ENCODE data around the gene METTL21A. TPM values are rescaled to one million over a fixed set of nuclear protein-coding genes. Genes with fewer than 3 reads are reported as not detected.

Gene METTL21A
- total RNA-seq, 1 donor from 2014 or later = 4.7 TPM

- no peaks in the 10 kb centered on the region for H3K27me3 ChIP-seq (ENCODE audit: control insufficient read depth in 3 of 3, insufficient read depth in 3 of 3, low read length in 3 of 3)
- no peaks in the 10 kb centered on the region for H3K4me1 ChIP-seq (ENCODE audit: control insufficient read depth in 3 of 3, insufficient read depth in 3 of 3, low read length in 3 of 3)
- no peak overlapping the region for H3K9ac ChIP-seq (ENCODE audit: low read depth in 1 of 3, low read length in 3 of 3)
- H3K4me3 ChIP-seq (ENCODE audit: low read length in 3 of 3) = no peak overlapping the region
- no peak overlapping the region for H3K27ac ChIP-seq (ENCODE audit: low read depth, low read length)
- peaks cover 0 to 28% (median 22%) of the 10 kb centered on the region in 3 donors for H3K36me3 ChIP-seq (ENCODE audit: control insufficient read depth in 3 of 3, insufficient read depth in 3 of 3, low read length in 3 of 3)
- no peaks in the 10 kb centered on the region for H3K9me3 ChIP-seq (ENCODE audit: control insufficient read depth in 3 of 3, low read length in 3 of 3)
These were observed 57.5 kb downstream of the METTL21A start for GRCh38 chr2:207567671-207568070.

DNA sequence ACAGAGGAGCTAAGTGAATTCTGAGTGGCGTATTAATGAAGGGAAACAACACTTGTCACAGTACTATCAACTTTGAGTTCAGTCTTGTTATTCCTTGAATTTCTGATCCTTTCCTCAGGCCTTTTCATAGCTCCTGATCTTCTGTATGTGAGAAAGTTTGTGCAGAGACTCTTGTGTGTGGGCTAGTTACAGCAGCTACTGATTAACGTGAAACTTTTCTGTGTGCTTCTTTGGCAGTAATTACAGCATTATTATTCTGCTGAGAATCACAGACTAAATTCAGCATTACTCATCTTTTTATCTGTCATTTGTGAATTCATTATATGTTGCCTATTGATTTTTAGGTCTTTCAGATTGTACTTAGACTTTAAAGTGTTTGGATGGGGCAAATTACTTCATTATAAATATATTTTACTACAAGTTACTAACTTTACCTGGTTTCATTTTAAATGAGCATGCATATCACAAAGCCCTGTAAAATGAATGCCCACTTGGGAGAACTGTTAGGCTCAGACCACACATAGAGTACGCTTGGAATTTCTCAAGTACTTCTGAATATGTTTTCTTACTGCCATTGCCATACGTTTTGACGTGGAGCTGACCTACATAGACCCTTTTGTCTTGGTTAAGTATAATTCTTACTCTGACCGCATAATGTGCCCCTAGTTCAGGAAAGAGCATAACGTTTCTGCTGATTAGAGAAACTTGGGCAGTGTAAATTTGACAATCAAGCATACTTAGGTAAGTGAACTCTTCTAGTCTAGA lies 59.3 kb downstream of the METTL21A start:
- Histone ChIP-seq H3K27me3 (ENCODE audit: control insufficient read depth in 3 of 3, insufficient read depth in 3 of 3, low read length in 3 of 3) (no peaks in the 10 kb centered on the region), H3K36me3 (ENCODE audit: control insufficient read depth in 3 of 3, insufficient read depth in 3 of 3, low read length in 3 of 3) (peaks cover 0 to 23% (median 15%) of the 10 kb centered on the region in 3 donors), H3K9me3 (ENCODE audit: control insufficient read depth in 3 of 3, low read length in 3 of 3) (no peaks in the 10 kb centered on the region), H3K4me1 (ENCODE audit: control insufficient read depth in 3 of 3, insufficient read depth in 3 of 3, low read length in 3 of 3) (peaks cover 3 to 10% (median 4%) of the 10 kb centered on the region in 3 donors), H3K27ac (ENCODE audit: low read depth, low read length) (no peak overlapping the region), H3K4me3 (ENCODE audit: low read length in 3 of 3) (no peak overlapping the region), H3K9ac (ENCODE audit: low read depth in 1 of 3, low read length in 3 of 3) (no peak overlapping the region)

Small RNAs within 50 kb of the gene (small RNA-seq; reads per million reads assigned to genes)
- not detected for gene RPS29P9

Other genes with a start within 250 kb of the METTL21A start
- gene CREB1, start 95.4 kb downstream of the METTL21A start, total RNA-seq = 30.8 TPM
- 6.3 TPM for gene CCNYL1, start 86.2 kb upstream of the METTL21A start, total RNA-seq
- 1.0 TPM for gene FZD5, start 144.5 kb upstream of the METTL21A start, total RNA-seq